DOHH2 (cell line): ENCODE measurements around the gene LARP7.
"Not testable (repeated sequence)": the region's sequence is repeated elsewhere in the genome, so short reads cannot be mapped to it uniquely, and the experiment has no call there.

Source experiments
- H3F3A ChIP-seq: fragments of 200-600 bp; sonication (generic), shearing (Covaris generic); 2 replicates; pipeline ENCODE4 v1.6.0; 2016; ENCODE audit warnings: antibody characterized with exemption, mild to moderate bottlenecking; ENCODE audit not compliant: control insufficient read depth, insufficient read depth
- H3K27ac ChIP-seq: fragments of 200-600 bp; sonication (generic); 2 replicates; pipeline ENCODE4 v1.5.1; 2014; ENCODE audit warnings: low read depth, mild to moderate bottlenecking, low read length, moderate library complexity
- H3K27me3 ChIP-seq: fragments of 200-600 bp; sonication (generic); 2 replicates; pipeline ENCODE4 v1.6.1; 2014; ENCODE audit warnings: mild to moderate bottlenecking, low read length, mixed read lengths; ENCODE audit not compliant: control insufficient read depth
- H3K36me3 ChIP-seq: fragments of 200-600 bp; sonication (generic); 2 replicates; pipeline ENCODE4 v1.6.1; 2014; ENCODE audit warnings: mild to moderate bottlenecking, low read length, moderate library complexity, mixed read lengths; ENCODE audit not compliant: control insufficient read depth
- H3K4me1 ChIP-seq: fragments of 200-600 bp; sonication (generic); 2 replicates; pipeline ENCODE4 v1.6.1; 2014; ENCODE audit warnings: mild to moderate bottlenecking, low read length, mixed read lengths; ENCODE audit not compliant: control insufficient read depth
- H3K4me2 ChIP-seq: fragments of 200-600 bp; sonication (generic); 2 replicates; pipeline ENCODE4 v1.6.0; 2014; ENCODE audit warnings: mild to moderate bottlenecking, low read length, moderate library complexity
- H3K4me3 ChIP-seq: fragments of 200-600 bp; sonication (generic); 2 replicates; pipeline ENCODE4 v1.5.1; 2014; ENCODE audit warnings: mild to moderate bottlenecking, low read length, mixed read lengths
- H3K79me2 ChIP-seq: fragments of 200-600 bp; sonication (generic); 2 replicates; pipeline ENCODE4 v1.6.1; 2014; ENCODE audit warnings: mild to moderate bottlenecking, low read length, mixed read lengths; ENCODE audit not compliant: control insufficient read depth
- H3K9me2 ChIP-seq: fragments of 200-600 bp; sonication (generic); replicated peaks from 2 replicates; pipeline ENCODE4 v1.6.1; 2014; ENCODE audit warnings: mild to moderate bottlenecking, low read length, mixed read lengths; ENCODE audit not compliant: control insufficient read depth
- H3K9me3 ChIP-seq: fragments of 200-600 bp; sonication (generic); 2 replicates; pipeline ENCODE4 v1.6.1; 2014; ENCODE audit warnings: antibody characterized with exemption, low read length, mixed read lengths; ENCODE audit not compliant: control insufficient read depth, insufficient read depth
- H4K20me1 ChIP-seq: fragments of 200-600 bp; sonication (generic); 2 replicates; pipeline ENCODE4 v1.6.0; 2014; ENCODE audit warnings: low read depth, mild to moderate bottlenecking, antibody characterized with exemption, low read length, moderate library complexity; ENCODE audit not compliant: control insufficient read depth, insufficient read depth
- CTCF ChIP-seq: fragments of 200-600 bp; sonication (generic); IDR thresholded peaks from one replicate; pipeline ENCODE4 v1.5.1; 2014; ENCODE audit warnings: antibody characterized with exemption, mild to moderate bottlenecking, low read depth, low read length; ENCODE audit not compliant: poor library complexity, severe bottlenecking
- EZH2phosphoT487 ChIP-seq: fragments of 200-600 bp; sonication (generic); IDR thresholded peaks from 2 replicates; pipeline ENCODE4 v1.6.1; 2017; ENCODE audit warnings: borderline replicate concordance, mild to moderate bottlenecking, antibody characterized with exemption, low read length, moderate library complexity, mixed read lengths

LARP7 gene

GRCh38 chr4:112604589-112604988, 32.4 kb upstream of the LARP7 start:
- TF ChIP-seq EZH2phosphoT487 = no peak
- TF ChIP-seq CTCF = peak; percentile 69
- H3K27me3 ChIP-seq = no peaks in the 10 kb centered on the region
- no peaks in the 10 kb centered on the region for H3K4me1 ChIP-seq
- H3K9me3 ChIP-seq = no peaks in the 10 kb centered on the region
- no peaks in the 10 kb centered on the region for H3K9me2 ChIP-seq
- H3K79me2 ChIP-seq = no peaks in the 10 kb centered on the region
- H3F3A ChIP-seq = 0 out of 2 replicates have a peak, but pooled peaks cover 3% of the 10 kb centered on the region
- no peak overlapping the region for H3K4me2 ChIP-seq
- no peak overlapping the region for H3K4me3 ChIP-seq
- H3K36me3 ChIP-seq = peaks cover 37% of the 10 kb centered on the region
- H4K20me1 ChIP-seq = no peaks in the 10 kb centered on the region
- no peak overlapping the region for H3K27ac ChIP-seq

GRCh38 chr4:112612814-112613213, 24.1 kb upstream of the LARP7 start:
- not testable (repeated sequence) for H3K9me2 ChIP-seq, H3K79me2 ChIP-seq
- H3K36me3 ChIP-seq = peaks cover 30% of the 10 kb centered on the region

GRCh38 chr4:112616984-112617383, 20.0 kb upstream of the LARP7 start:
- no peak overlapping the region for H3K27ac ChIP-seq
- H3F3A ChIP-seq = no peaks in the 10 kb centered on the region
- no peaks in the 10 kb centered on the region for H3K79me2 ChIP-seq
- H3K27me3 ChIP-seq = no peaks in the 10 kb centered on the region
- H3K4me2 ChIP-seq = no peak overlapping the region
- no peaks in the 10 kb centered on the region for H3K9me3 ChIP-seq
- no peak overlapping the region for H3K4me3 ChIP-seq
- H3K4me1 ChIP-seq = no peaks in the 10 kb centered on the region
- H3K36me3 ChIP-seq = peaks cover 42% of the 10 kb centered on the region
- no peaks in the 10 kb centered on the region for H3K9me2 ChIP-seq
- H4K20me1 ChIP-seq = no peaks in the 10 kb centered on the region
- TF ChIP-seq CTCF = no peak

More at GRCh38 chr4:112612814-112613213, 24.1 kb upstream of the LARP7 start:
- H3K27me3 ChIP-seq, H3K4me1 ChIP-seq, H3K27ac ChIP-seq, H4K20me1 ChIP-seq, H3K4me2 ChIP-seq, H3K4me3 ChIP-seq, H3F3A ChIP-seq, H3K9me3 ChIP-seq: not testable (repeated sequence)

GRCh38 chr4:112626228-112626627, 10.7 kb upstream of the LARP7 start:
- H3K36me3 ChIP-seq = peaks cover 55% of the 10 kb centered on the region
- H4K20me1 ChIP-seq = no peaks in the 10 kb centered on the region
- no peaks in the 10 kb centered on the region for H3K79me2 ChIP-seq
- no peak overlapping the region for H3K4me2 ChIP-seq
- H3K4me1 ChIP-seq = no peaks in the 10 kb centered on the region
- H3K9me3 ChIP-seq = no peaks in the 10 kb centered on the region
- no peak for TF ChIP-seq EZH2phosphoT487
- TF ChIP-seq CTCF = no peak
- H3K9me2 ChIP-seq = no peaks in the 10 kb centered on the region
- no peaks in the 10 kb centered on the region for H3K27me3 ChIP-seq
- H3K27ac ChIP-seq = no peak overlapping the region
- H3F3A ChIP-seq = no peaks in the 10 kb centered on the region
- no peak overlapping the region for H3K4me3 ChIP-seq
